ENCODE data around the gene CISD3.

CISD3 gene

DNA sequence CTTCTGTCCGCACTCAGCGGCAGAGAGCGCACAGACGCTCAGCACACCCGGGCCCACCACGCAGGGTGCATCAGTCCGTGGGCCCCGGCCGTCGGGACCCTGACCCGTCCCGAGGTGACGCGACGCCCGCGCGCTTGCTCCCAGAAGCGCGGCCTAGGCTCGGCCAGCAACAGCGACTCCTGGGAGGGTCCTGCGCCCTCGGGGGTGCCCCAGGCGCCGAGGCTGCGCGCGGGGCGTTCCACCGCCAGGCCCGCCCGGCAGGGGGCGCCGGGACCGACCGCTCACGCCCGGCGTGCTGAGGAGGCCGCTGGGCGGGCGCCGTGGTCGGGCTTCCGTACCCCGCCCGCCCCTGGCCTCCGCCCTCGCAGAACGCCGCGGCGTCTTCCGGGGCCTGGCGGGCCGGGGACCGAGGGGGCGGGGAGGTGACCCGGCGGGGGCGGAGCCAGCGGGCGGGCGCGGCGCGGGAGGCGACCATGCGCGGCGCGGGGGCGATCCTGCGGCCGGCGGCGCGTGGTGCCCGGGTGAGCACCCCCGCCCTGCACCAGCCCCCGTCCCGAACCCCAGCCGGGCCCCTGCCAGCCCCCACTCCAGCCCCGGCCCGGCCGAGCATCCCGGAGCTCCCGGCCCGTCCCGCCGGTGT is at the start of gene CISD3:
Gene CISD3 (plus strand): TSS at position 456 of the 640 bp plus-strand sequence. CDS start 18 bp downstream, at position 474.
- DNase-seq (ENCODE audit: insufficient read length, low spot score) (peak; percentile 98), FAIRE-seq (no peak)

GRCh38 chr17:38681096-38681495 is 49.0 kb upstream of the CISD3 start:
- FAIRE-seq (no peak), DNase-seq (ENCODE audit: insufficient read length, low spot score) (no peak)

- FAIRE-seq: no peak
- DNase-seq (ENCODE audit: insufficient read length, low spot score): no peak
Observed at GRCh38 chr17:38685491-38685890, 44.6 kb upstream of the CISD3 start.

GRCh38 chr17:38687286-38687685 is 42.9 kb upstream of the CISD3 start:
- DNase-seq (ENCODE audit: insufficient read length, low spot score): no peak
- FAIRE-seq: no peak

GRCh38 chr17:38690386-38690785 is 39.8 kb upstream of the CISD3 start:
- FAIRE-seq (no peak), DNase-seq (ENCODE audit: insufficient read length, low spot score) (no peak)

DNA sequence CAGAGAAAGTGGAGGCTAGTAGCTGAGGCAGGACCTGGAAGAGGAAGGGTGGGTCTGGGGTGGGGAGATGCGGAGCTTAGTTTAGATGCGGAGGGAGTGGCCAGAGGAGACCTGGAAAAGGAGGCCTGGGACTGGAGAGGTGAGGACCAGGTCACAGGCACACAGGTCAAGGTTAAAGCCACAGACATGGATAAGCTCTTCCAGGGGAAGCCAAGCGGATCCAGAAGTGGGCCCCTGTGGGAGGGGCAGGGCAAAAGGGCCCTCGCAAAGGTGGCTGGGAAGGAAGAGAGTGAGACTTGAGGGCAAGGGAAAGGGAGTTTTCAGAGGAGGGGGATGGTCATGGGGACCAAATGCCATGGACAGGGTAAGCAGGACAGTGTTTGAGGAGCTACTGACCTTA is 39.0 kb upstream of the CISD3 start:
- DNase-seq (ENCODE audit: insufficient read length, low spot score) (no peak), FAIRE-seq (no peak)

DNA sequence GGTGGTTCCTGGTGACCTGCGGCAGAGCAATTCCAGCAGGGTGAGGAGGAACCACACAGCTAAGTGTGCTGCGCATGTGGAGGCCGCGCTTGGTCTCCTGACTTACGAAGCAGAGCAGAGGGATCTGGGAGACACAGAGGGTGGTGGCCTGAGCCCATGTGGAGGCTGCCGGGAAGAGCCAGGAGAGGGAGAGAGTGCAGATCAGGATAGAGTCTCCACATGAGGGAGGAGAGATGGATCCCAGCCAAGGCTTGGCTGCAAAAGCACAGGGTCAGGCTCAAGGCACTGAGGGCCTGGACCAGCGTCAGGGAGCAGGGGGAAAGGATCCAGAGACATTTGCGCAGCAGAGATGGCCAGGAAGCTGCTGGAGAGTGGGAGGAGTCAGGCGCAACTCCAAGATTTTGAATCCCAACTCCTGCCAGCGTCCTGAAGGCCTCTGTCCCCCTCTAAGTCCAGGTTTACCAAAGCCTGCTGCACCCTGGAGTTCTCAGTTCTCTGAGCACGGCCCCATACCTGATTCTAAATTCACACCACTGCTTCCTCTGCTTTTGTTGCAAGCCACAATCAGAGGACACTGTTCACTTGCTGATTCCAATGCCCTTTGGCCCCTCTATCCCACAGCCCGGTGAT is 36.3 kb upstream of the CISD3 start:
- DNase-seq (ENCODE audit: insufficient read length, low spot score) (no peak), FAIRE-seq (no peak)

- no peak for DNase-seq (ENCODE audit: insufficient read length, low spot score)
- FAIRE-seq: no peak
Observed at GRCh38 chr17:38697061-38697820, 32.9 kb upstream of the CISD3 start.

DNA sequence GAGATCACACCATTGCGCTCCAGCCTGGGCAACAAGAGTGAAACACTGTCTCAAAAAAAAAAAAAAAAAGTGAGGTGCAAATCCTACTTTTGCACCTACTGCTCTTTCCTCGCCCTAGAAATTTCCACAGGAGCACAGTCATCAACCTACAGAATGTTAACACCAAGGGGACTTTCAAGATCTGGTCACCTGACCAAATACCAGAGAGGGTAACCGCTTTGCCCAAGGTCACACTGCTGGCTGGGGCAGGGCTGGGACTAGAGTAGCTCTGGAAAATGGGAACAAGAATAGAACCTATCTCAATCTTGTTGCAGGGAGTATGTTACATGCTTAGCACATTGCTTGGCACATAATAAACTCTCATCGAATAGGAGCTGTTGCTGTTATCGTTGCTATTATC is 31.4 kb upstream of the CISD3 start:
- no peak for FAIRE-seq
- DNase-seq (ENCODE audit: insufficient read length, low spot score): no peak

- FAIRE-seq: no peak
- DNase-seq (ENCODE audit: insufficient read length, low spot score): no peak
Observed at GRCh38 chr17:38701504-38702165, 28.5 kb upstream of the CISD3 start.

DNA sequence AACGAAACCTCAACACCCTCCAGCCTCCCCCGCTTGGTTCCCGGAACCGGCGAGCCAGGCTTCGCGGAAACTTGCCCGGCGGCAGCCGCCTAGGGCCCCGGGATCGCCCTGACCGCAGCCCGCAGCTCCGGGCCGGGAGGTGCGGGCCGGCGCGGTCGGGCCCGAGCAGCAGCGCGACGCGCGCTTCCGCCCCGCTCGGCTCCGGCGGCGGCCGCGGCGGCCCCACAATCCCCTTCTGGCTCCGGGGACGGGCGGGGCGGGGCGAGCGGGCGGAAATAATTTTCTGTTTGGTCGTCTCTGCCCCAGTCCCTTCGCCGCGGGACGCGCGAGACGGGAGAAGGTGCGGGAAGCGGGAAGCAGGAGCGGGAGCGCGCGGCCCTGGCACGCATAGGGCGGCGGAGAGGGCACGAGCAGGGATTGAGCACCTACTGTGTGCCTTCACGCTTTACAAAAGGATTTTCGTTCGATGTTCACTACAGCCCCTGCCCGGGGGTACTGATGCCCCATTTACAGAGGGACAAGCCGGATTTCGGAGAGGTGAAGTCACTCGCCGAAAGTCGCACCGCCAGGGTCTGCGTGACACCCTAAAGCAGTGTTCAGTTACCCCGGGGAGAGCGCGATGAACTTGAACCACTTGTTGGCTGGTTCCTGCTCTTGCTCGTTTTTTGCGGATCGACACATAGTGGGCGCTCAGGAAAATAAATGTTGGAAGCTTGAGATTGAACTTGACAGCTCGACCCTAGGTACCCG is 27.8 kb upstream of the CISD3 start:
- FAIRE-seq: no peak
- peak; percentile 59 for DNase-seq (ENCODE audit: insufficient read length, low spot score)

- no peak for DNase-seq (ENCODE audit: insufficient read length, low spot score)
Observed at GRCh38 chr17:38702916-38703741, 27.0 kb upstream of the CISD3 start.

GRCh38 chr17:38703742-38704605 is 26.2 kb upstream of the CISD3 start:
- no peak for FAIRE-seq
- peak; percentile 83 for DNase-seq (ENCODE audit: insufficient read length, low spot score)

More at GRCh38 chr17:38702916-38703741, 27.0 kb upstream of the CISD3 start:
- FAIRE-seq: no peak

DNA sequence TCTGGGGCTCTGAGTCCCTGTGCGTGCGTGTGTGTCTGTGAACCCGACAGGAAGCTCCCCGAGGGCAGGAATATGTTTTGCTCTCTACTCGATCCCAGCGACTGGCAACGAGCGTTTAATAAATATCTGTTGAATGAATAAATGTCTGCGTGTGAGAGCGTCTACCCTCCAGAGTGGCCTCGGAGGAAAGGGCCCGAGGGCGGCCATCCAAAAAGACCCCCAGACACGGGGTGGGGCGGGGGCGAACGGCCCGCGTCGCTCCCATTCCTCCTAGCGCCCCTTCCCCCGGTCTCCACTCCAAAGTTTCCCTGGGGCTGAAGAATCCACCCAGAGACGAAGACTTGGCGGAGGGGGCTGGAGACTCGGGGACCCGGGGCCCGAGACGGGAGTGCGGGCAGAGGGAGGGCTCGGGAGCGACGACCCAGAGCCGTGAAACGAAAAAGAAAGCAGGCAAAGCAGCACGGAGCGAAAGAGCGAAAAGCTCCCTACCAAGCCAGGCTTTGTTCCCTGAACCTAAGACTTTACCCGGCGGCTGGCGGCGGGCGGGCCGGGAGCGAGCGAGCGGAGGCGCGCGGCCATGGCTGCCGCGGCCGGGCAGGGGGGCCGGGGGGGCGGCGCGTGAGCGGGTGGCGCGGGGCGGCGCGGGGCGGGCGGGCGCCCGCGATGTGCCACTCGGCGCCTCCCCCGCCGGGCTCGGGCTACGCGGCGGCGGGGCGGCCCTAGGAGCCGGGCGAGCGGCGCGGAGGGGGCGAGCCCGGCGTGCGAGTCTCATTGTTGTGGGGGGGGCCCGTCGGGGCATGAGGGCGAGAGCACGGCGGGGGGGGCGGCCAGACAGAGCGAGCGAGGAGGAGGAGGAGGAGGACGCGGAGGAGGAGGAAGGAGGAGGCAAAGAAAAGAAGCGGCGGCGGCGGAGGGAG is 25.3 kb upstream of the CISD3 start, which contains the start of gene MLLT6:
Gene MLLT6 (plus strand): TSS at position 668 of the 917 bp plus-strand sequence. CDS start 360 bp downstream, outside the sequence.
- DNase-seq (ENCODE audit: insufficient read length, low spot score) (peak; percentile 80), FAIRE-seq (no peak)

- FAIRE-seq (no peak), DNase-seq (ENCODE audit: insufficient read length, low spot score) (peak; percentile 55)
Observed at GRCh38 chr17:38705523-38705802, 24.7 kb upstream of the CISD3 start.

- DNase-seq (ENCODE audit: insufficient read length, low spot score): no peak
- no peak for FAIRE-seq
Observed at GRCh38 chr17:38705803-38706504, 24.2 kb upstream of the CISD3 start.

DNA sequence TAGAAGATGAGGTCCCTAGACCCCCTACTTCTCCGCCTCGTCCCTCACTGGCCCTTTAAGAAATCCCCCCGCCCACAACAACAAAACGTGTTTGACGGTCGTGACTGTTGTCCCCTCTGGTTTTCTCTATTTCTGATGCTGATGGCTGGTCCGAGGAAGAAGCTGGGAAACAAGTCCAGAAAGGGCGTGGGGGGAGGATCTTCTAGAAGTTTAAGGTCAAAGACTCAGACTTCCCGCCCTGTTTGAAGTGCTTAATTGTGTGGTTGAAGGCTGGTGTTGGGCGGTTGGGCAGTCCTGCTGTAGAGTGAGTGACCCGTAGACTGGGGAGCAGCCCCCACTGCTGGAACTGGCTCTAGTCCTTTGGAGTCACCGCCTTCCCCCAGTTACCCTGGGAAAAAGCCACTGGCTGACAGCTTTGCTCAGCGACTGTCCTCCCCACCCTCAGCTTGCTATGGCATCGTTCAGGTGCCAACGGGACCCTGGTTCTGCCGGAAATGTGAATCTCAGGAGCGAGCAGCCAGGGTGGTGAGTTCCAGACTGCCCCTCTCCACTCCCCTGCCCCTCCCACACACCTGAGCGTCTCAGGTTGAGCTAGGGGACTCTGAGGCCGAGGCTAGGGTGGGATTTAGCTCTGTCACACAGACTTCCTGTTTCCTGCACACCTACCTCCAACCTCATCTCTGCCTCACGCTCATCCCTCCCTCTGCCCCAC is 23.5 kb upstream of the CISD3 start:
- DNase-seq (ENCODE audit: insufficient read length, low spot score) (no peak), FAIRE-seq (no peak)
